NCI-H1092 (cell line): ENCODE data around the gene ZNF511.

Experiments
- DNase-seq: peaks from one replicate; lab custom pipeline; 2025; lab: John Stamatoyannopoulos, UW

The ZNF511 gene

GRCh38 chr10:133292919-133293809 lies 15.6 kb upstream of the ZNF511 start:
- DNase-seq, result no peak

- no peak for DNase-seq
These were observed 14.9 kb upstream of the ZNF511 start for GRCh38 chr10:133293810-133294119.

- DNase-seq, result no peak
These were observed 14.5 kb upstream of the ZNF511 start for GRCh38 chr10:133294189-133294588.

GRCh38 chr10:133295426-133296320 lies 13.0 kb upstream of the ZNF511 start:
- DNase-seq, result no peak

- DNase-seq, result no peak
These were observed 11.2 kb upstream of the ZNF511 start for GRCh38 chr10:133297504-133297903.

GRCh38 chr10:133298466-133298865 lies 10.2 kb upstream of the ZNF511 start:
- DNase-seq, result no peak

- no peak for DNase-seq
These were observed 9.5 kb upstream of the ZNF511 start for GRCh38 chr10:133299224-133299623.

GRCh38 chr10:133299738-133300137 lies 9.0 kb upstream of the ZNF511 start:
- no peak for DNase-seq

- DNase-seq, result no peak
These were observed 6.5 kb upstream of the ZNF511 start for GRCh38 chr10:133302230-133302629.

- no peak for DNase-seq
These were observed 5.5 kb upstream of the ZNF511 start for GRCh38 chr10:133303206-133303605.

GRCh38 chr10:133306097-133306476 lies 2.6 kb upstream of the ZNF511 start:
- no peak for DNase-seq

GRCh38 chr10:133306941-133307379 lies 1.8 kb upstream of the ZNF511 start:
- no peak for DNase-seq

- no peak for DNase-seq
These were observed 816 bp upstream of the ZNF511 start for GRCh38 chr10:133307776-133308420.

GRCh38 chr10:133309100-133309719 lies 496 bp downstream of the ZNF511 start:
- DNase-seq, result peak; percentile 62

GRCh38 chr10:133309720-133310398 lies 1.1 kb downstream of the ZNF511 start:
- DNase-seq, result no peak

GRCh38 chr10:133310399-133310755 lies 1.7 kb downstream of the ZNF511 start:
- DNase-seq, result no peak

- DNase-seq, result no peak
These were observed 2.1 kb downstream of the ZNF511 start for GRCh38 chr10:133310789-133311188.

- DNase-seq, result no peak
These were observed 2.9 kb downstream of the ZNF511 start for GRCh38 chr10:133311570-133311969.

- no peak for DNase-seq
These were observed 3.5 kb downstream of the ZNF511 start for GRCh38 chr10:133312016-133312768.

GRCh38 chr10:133312769-133313145 lies 4.0 kb downstream of the ZNF511 start:
- no peak for DNase-seq

- no peak for DNase-seq
These were observed 4.5 kb downstream of the ZNF511 start for GRCh38 chr10:133313192-133313591.
